ENCODE data around the gene ITGB3. TPM values are rescaled to one million over a fixed set of nuclear protein-coding genes. Genes with fewer than 3 reads are reported as not detected.
"Not testable (repeated sequence)": the region's sequence is repeated elsewhere in the genome, so short reads cannot be mapped to it uniquely, and the experiment has no call there.

Gene ITGB3
- total RNA-seq, 1 donor, result 79.9 TPM

DNA sequence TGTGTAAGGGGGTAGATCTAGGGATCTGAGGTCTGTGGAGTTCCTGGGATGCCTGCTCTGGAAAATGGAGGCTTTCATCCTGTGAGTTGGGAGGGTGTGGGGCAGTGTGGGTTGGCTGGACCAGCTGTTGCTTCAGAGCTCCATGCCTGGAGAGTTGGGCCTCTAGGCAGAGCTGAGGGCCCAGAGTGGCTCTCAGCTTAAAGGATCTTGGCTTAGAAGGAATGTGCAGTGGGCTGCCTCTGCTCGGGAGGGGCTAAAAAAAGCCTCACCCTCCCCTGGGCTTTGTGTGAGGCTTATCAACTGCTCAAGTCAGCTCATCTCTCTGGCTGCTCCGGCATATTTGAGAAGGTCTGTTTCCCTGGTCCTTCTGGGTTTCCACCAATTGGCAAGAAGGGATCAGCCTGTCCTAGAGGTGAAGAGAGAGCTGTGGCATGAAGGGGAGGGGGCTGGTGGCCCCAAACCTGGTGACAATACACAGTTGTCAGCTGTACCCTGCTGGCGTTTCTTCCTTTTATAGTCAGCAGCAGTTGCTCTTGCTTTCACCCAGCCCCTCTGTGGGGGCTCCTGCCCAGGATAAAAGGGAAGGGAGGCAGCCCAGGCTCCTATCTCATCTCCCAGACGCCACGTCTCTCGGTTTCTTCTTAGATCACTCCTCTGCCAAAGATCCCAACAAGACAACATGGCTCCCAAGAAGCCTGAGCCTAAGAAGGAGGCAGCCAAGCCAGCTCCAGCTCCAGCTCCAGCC, 44.7 kb upstream of the ITGB3 start, which contains the start of gene MYL4:
TSS of gene MYL4 (plus strand) at position 605 of the 745 bp plus-strand sequence. CDS start at position 680, 75 bp downstream.
- TF ChIP-seq, protein P1, sequence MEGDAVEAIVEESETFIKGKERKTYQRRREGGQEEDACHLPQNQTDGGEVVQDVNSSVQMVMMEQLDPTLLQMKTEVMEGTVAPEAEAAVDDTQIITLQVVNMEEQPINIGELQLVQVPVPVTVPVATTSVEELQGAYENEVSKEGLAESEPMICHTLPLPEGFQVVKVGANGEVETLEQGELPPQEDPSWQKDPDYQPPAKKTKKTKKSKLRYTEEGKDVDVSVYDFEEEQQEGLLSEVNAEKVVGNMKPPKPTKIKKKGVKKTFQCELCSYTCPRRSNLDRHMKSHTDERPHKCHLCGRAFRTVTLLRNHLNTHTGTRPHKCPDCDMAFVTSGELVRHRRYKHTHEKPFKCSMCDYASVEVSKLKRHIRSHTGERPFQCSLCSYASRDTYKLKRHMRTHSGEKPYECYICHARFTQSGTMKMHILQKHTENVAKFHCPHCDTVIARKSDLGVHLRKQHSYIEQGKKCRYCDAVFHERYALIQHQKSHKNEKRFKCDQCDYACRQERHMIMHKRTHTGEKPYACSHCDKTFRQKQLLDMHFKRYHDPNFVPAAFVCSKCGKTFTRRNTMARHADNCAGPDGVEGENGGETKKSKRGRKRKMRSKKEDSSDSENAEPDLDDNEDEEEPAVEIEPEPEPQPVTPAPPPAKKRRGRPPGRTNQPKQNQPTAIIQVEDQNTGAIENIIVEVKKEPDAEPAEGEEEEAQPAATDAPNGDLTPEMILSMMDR (IDR thresholded peaks at IDR 0.05; ENCODE audit: insufficient read depth, low read depth, low read length), result no peak
- DNase-seq (ENCODE audit: low read depth), result no peak
- H3K4me3 ChIP-seq (ENCODE audit: low read depth, low read length), result no peak within 1 kb of the TSS

DNA sequence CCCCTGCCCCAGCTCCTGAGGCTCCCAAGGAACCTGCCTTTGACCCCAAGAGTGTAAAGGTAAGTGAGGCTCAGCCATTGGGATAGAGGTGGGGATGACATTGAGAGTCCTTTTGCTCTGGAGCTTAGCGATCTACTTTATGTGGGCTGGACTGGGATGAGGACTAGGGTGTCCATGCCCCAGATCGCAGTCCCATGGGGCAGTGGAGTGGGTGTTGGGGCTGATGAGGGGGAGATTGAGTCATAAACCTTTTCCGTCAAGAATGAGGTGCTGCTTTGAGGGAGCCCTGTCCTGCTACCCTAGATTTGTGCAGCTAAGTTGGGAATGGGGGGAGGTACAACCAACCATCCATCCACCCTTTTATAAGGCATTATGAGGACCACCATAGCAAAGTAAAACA, 44.1 kb upstream of the ITGB3 start:
- no peak overlapping the region for H3K4me3 ChIP-seq (ENCODE audit: low read depth, low read length)
- TF ChIP-seq, protein P1 (IDR thresholded peaks at IDR 0.05; ENCODE audit: insufficient read depth, low read depth, low read length), result no peak
- no peak for DNase-seq (ENCODE audit: low read depth)

GRCh38 chr17:47210105-47210504, 43.5 kb upstream of the ITGB3 start:
- no peak for DNase-seq (ENCODE audit: low read depth)
- H3K4me3 ChIP-seq (ENCODE audit: low read depth, low read length), result no peak overlapping the region
- TF ChIP-seq, protein P1 (IDR thresholded peaks at IDR 0.05; ENCODE audit: insufficient read depth, low read depth, low read length), result no peak

- no peak for DNase-seq (ENCODE audit: low read depth)
- no peak overlapping the region for H3K4me3 ChIP-seq (ENCODE audit: low read depth, low read length)
- TF ChIP-seq, protein P1 (IDR thresholded peaks at IDR 0.05; ENCODE audit: insufficient read depth, low read depth, low read length), result no peak
These were observed 42.8 kb upstream of the ITGB3 start for GRCh38 chr17:47210779-47211178.

DNA sequence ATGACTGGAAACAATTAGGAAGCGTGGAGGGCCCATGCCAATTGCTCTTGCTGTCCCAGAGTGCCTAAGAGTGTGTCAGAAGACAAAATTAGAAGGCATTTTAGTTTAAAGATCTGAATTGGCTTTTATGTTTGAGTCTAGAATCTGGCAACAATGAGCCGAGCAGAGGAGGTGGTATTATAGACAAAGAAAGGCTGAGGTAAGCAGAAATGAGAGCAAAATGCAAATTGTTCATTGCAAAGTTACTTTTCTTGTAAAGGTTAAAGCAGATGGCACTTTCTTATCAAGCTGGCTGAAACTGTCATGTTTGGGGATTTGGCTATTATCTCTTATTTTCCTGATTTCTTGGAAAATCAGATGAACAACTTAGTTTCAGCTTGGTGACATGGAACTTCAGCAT, 41.2 kb upstream of the ITGB3 start:
- no peak overlapping the region for H3K4me3 ChIP-seq (ENCODE audit: low read depth, low read length)
- no peak for DNase-seq (ENCODE audit: low read depth)
- TF ChIP-seq, protein P1 (IDR thresholded peaks at IDR 0.05; ENCODE audit: insufficient read depth, low read depth, low read length), result no peak

DNA sequence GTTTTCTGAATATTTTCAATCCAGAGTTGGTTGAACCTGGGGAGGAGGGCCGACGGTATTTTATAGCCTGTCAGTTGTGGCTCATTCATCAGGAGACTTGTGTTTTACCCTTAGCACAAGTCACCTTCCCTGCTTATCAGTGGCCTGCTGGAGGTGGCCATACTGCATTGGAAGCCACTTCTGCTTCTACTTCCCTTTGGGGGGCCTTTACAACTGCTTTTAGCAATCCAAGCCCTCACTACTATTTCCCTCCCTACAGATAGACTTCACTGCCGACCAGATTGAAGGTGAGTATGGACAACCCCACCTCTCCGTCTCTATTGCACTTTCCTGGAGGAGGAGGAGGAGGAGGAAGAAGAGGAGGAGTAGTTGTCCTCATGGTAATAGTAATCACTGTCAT, 40.1 kb upstream of the ITGB3 start:
- DNase-seq (ENCODE audit: low read depth), result no peak
- H3K4me3 ChIP-seq (ENCODE audit: low read depth, low read length), result no peak overlapping the region
- TF ChIP-seq, protein P1 (IDR thresholded peaks at IDR 0.05; ENCODE audit: insufficient read depth, low read depth, low read length), result no peak

- TF ChIP-seq, protein P1 (IDR thresholded peaks at IDR 0.05; ENCODE audit: insufficient read depth, low read depth, low read length), result no peak
- DNase-seq (ENCODE audit: low read depth), result no peak
- no peak overlapping the region for H3K4me3 ChIP-seq (ENCODE audit: low read depth, low read length)
These were observed 38.7 kb upstream of the ITGB3 start for GRCh38 chr17:47214931-47215330.

DNA sequence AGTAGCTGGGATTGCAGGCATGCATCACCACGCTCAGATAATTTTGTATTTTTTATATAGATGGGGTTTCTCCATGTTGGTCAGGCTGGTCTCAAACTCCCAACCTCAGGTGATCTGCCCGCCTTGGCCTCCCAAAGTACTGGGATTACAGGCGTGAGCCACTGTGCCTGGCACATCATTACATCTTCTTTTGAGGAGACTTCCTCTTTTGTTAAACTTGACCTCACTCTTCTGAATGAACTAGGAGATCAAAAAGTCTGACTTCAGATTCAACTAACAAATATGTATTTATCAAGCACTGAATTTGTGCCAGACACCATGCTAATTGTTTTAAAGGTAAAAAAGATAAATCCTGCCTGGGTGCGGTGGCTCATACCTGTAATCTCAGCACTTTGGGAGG, 36.8 kb upstream of the ITGB3 start:
- DNase-seq (ENCODE audit: low read depth); H3K4me3 ChIP-seq (ENCODE audit: low read depth, low read length): not testable (repeated sequence)

DNA sequence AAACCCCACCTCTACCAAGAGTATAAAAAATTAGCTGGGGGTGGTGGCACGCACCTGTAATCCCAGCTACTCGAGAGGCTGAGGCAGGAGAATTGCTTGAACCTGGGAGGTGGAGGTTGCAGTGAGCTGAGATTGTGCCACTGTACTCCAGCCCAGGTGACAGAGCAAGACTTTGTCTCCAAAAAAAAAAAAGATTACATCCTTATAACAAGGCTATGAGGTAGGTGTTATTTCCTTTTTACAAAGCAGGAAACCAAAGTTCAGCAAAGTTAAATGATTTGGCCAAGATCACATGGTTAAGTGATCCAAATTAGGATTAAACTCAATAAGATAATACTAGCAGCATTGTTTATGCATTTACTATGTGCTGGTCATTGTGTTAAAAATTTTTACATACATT, 36.3 kb upstream of the ITGB3 start:
- not testable (repeated sequence) for H3K4me3 ChIP-seq (ENCODE audit: low read depth, low read length); DNase-seq (ENCODE audit: low read depth)

All from fibroblast of villous mesenchyme (primary cell).